ENCODE data around the gene FHOD1.

Gene FHOD1

DNA sequence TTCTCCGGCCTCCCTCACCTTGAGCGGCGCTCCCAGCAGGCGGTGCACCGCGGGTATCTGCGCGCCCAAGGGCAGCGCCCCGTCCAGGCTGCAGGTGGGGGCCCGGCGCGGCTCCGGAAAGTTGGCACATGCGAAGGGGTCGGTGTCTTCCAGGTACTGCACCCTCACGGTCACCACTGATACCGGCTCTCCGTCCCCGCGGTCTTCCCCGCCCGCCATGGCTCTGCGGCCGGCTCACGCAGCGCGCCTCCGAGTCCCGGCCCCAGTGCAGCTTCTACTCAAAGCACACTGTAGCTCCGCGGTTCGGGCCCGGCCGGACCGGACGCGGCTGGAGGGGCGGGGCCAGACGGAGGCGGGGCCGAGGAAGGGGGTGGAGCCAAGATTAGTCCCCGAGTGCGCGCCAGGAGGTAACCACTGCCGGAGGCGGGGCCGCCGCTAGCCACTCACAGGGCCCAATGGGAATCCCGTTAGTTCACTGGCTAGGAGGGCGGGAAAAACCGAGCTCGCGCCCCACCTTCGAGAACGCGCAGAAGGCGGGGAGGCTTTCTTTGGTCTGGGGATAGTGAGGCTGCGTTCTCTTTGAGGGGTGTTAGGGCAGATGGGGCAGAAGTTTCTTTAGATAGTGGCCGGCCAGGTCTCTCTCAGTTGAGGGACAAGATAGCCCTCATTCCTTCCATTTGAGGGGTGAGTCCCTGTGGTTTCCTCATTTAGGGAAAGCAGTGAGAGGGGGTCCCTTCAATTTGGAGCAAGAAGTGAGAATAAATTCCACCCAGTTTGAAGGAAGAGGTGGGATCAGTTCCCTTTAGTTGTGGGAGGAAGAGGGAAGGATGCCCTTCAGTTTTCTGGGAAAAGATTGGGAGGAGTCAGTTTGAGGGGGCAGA lies at the start of gene FHOD1:
TSS of gene FHOD1 (minus strand) at position 290 of the 881 bp plus-strand sequence. CDS start at position 219, 71 bp downstream.
- Histone ChIP-seq H3K27me3 (ENCODE audit: control insufficient read depth, insufficient read depth, low read length) (peaks cover 32% of the 10 kb centered on the region), H3K4me1 (ENCODE audit: control insufficient read depth, insufficient read depth, low read length) (peaks cover 39% of the 10 kb centered on the region), H3K4me3 (ENCODE audit: low read depth, low read length) (peak within 1 kb of the TSS; percentile 89), H3K9ac (ENCODE audit: low read length) (peak within 1 kb of the TSS; percentile 78), H3K27ac (ENCODE audit: low read depth, low read length) (peak within 1 kb of the TSS; percentile 90), H3K9me3 (ENCODE audit: control insufficient read depth, insufficient read depth, low read depth, low read length) (no peaks in the 10 kb centered on the region), H3K36me3 (ENCODE audit: control insufficient read depth, insufficient read depth, low read length) (no peaks in the 10 kb centered on the region)

- Histone ChIP-seq H3K36me3 (ENCODE audit: control insufficient read depth, insufficient read depth, low read length) (no peaks in the 10 kb centered on the region), H3K4me1 (ENCODE audit: control insufficient read depth, insufficient read depth, low read length) (no peaks in the 10 kb centered on the region), H3K27ac (ENCODE audit: low read depth, low read length) (no peak overlapping the region), H3K4me3 (ENCODE audit: low read depth, low read length) (no peak overlapping the region), H3K9me3 (ENCODE audit: control insufficient read depth, insufficient read depth, low read depth, low read length) (no peaks in the 10 kb centered on the region), H3K27me3 (ENCODE audit: control insufficient read depth, insufficient read depth, low read length) (peaks cover 11% of the 10 kb centered on the region; the same call in 1 of the 2 replicates), H3K9ac (ENCODE audit: low read length) (no peak overlapping the region)
These were observed 49.1 kb upstream of the FHOD1 start for GRCh38 chr16:67296420-67296819.

- Histone ChIP-seq H3K4me1 (ENCODE audit: control insufficient read depth, insufficient read depth, low read length) (no peaks in the 10 kb centered on the region), H3K4me3 (ENCODE audit: low read depth, low read length) (no peak overlapping the region), H3K36me3 (ENCODE audit: control insufficient read depth, insufficient read depth, low read length) (no peaks in the 10 kb centered on the region), H3K27me3 (ENCODE audit: control insufficient read depth, insufficient read depth, low read length) (peaks cover 11% of the 10 kb centered on the region; the same call in 1 of the 2 replicates), H3K27ac (ENCODE audit: low read depth, low read length) (no peak overlapping the region), H3K9me3 (ENCODE audit: control insufficient read depth, insufficient read depth, low read depth, low read length) (no peaks in the 10 kb centered on the region), H3K9ac (ENCODE audit: low read length) (no peak overlapping the region)
These were observed 47.7 kb upstream of the FHOD1 start for GRCh38 chr16:67294938-67295361.

DNA sequence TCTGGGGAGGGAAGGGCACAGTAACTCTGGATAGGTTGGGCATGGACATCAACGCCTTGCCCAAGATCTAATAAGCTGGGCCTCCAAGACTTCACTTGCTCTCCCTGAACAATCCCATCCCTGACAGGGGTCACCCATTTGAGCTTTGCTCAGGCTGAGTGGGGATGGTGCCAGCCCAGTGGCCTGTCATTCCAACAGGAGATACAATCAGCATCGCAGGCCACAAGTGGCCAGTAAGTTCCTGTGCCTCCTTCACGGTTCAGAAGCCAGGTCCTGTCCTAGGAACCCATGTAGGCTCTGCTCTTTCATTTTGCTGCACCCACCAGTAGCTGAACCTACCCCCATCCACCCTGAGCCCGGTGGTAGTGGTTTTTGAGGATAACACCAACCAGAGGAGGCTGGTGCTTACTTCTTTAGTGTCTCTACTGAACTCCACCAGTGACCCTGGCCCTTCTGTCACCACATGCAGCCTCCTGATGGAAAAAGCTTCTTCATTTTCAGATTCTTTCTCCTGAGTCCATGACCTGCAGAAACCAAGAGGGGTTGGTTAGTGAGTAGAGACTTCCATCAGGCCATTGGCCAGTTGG lies 47.0 kb upstream of the FHOD1 start:
- Histone ChIP-seq H3K27me3 (ENCODE audit: control insufficient read depth, insufficient read depth, low read length) (peaks cover 11% of the 10 kb centered on the region; the same call in 1 of the 2 replicates), H3K9me3 (ENCODE audit: control insufficient read depth, insufficient read depth, low read depth, low read length) (no peaks in the 10 kb centered on the region), H3K4me3 (ENCODE audit: low read depth, low read length) (no peak overlapping the region), H3K27ac (ENCODE audit: low read depth, low read length) (no peak overlapping the region), H3K9ac (ENCODE audit: low read length) (no peak overlapping the region), H3K4me1 (ENCODE audit: control insufficient read depth, insufficient read depth, low read length) (no peaks in the 10 kb centered on the region), H3K36me3 (ENCODE audit: control insufficient read depth, insufficient read depth, low read length) (no peaks in the 10 kb centered on the region)

GRCh38 chr16:67291461-67291860 lies 44.2 kb upstream of the FHOD1 start:
- Histone ChIP-seq H3K36me3 (ENCODE audit: control insufficient read depth, insufficient read depth, low read length) (0 out of 2 replicates have a peak, but pooled peaks cover 3% of the 10 kb centered on the region), H3K4me3 (ENCODE audit: low read depth, low read length) (no peak overlapping the region), H3K9ac (ENCODE audit: low read length) (no peak overlapping the region), H3K27ac (ENCODE audit: low read depth, low read length) (no peak overlapping the region), H3K27me3 (ENCODE audit: control insufficient read depth, insufficient read depth, low read length) (peaks cover 11% of the 10 kb centered on the region; the same call in 1 of the 2 replicates), H3K9me3 (ENCODE audit: control insufficient read depth, insufficient read depth, low read depth, low read length) (no peaks in the 10 kb centered on the region), H3K4me1 (ENCODE audit: control insufficient read depth, insufficient read depth, low read length) (no peaks in the 10 kb centered on the region)

DNA sequence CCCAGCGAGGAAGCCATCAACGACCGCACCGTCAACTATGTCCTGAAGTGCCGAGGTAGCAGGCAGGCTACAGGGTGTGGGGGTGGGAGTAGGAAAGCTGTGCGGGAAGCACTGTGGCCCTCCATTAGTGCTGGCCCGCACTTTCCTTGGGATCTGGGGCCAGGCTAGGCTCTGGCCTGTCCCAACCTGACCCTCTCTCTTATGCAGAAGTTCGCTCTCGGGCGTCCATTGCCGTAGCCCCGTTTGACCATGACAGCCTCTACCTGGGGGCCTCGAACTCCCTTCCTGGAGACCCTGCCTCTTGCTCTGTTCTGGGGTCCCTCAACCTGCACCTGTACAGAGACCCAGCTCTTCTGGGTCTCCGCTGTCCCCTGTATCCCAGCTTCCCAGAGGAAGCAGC lies 40.7 kb upstream of the FHOD1 start:
- H3K9ac ChIP-seq (ENCODE audit: low read length): no peak overlapping the region
- H3K36me3 ChIP-seq (ENCODE audit: control insufficient read depth, insufficient read depth, low read length): 0 out of 2 replicates have a peak, but pooled peaks cover 5% of the 10 kb centered on the region
- H3K27ac ChIP-seq (ENCODE audit: low read depth, low read length): no peak overlapping the region
- H3K27me3 ChIP-seq (ENCODE audit: control insufficient read depth, insufficient read depth, low read length): no peaks in the 10 kb centered on the region; the same call in 1 of the 2 replicates
- H3K4me1 ChIP-seq (ENCODE audit: control insufficient read depth, insufficient read depth, low read length): no peaks in the 10 kb centered on the region
- H3K9me3 ChIP-seq (ENCODE audit: control insufficient read depth, insufficient read depth, low read depth, low read length): no peaks in the 10 kb centered on the region
- H3K4me3 ChIP-seq (ENCODE audit: low read depth, low read length): no peak overlapping the region

DNA sequence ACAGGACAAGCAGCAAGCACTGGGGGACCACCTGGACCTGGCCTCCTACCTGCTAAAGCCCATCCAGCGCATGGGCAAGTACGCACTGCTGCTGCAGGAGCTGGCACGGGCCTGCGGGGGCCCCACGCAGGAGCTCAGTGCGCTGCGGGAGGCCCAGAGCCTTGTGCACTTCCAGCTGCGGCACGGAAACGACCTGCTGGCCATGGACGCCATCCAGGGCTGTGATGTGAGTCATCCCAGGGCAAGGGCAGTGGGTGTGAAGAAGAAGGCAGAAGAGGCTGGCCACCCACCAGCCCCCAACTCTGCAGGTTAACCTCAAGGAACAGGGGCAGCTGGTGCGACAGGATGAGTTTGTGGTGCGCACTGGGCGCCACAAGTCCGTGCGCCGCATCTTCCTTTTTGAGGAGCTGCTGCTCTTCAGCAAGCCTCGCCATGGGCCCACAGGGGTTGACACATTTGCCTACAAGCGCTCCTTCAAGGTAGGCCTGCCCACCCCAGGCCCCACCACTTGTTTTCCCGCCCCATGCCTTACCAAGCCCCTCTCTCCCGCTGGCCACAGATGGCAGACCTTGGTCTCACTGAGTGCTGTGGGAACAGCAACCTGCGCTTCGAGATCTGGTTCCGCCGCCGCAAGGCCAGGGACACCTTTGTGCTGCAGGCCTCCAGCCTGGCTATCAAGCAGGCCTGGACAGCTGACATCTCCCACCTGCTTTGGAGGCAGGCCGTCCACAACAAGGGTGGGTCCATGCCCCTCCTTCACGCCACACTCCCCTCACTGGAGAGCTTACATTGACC lies 39.4 kb upstream of the FHOD1 start:
- no peaks in the 10 kb centered on the region for H3K27me3 ChIP-seq (ENCODE audit: control insufficient read depth, insufficient read depth, low read length)
- no peaks in the 10 kb centered on the region for H3K4me1 ChIP-seq (ENCODE audit: control insufficient read depth, insufficient read depth, low read length)
- 0 out of 2 replicates have a peak, but pooled peaks cover 5% of the 10 kb centered on the region for H3K36me3 ChIP-seq (ENCODE audit: control insufficient read depth, insufficient read depth, low read length)
- H3K4me3 ChIP-seq (ENCODE audit: low read depth, low read length): no peak overlapping the region
- H3K9ac ChIP-seq (ENCODE audit: low read length): no peak overlapping the region
- no peaks in the 10 kb centered on the region for H3K9me3 ChIP-seq (ENCODE audit: control insufficient read depth, insufficient read depth, low read depth, low read length)
- no peak overlapping the region for H3K27ac ChIP-seq (ENCODE audit: low read depth, low read length)

DNA sequence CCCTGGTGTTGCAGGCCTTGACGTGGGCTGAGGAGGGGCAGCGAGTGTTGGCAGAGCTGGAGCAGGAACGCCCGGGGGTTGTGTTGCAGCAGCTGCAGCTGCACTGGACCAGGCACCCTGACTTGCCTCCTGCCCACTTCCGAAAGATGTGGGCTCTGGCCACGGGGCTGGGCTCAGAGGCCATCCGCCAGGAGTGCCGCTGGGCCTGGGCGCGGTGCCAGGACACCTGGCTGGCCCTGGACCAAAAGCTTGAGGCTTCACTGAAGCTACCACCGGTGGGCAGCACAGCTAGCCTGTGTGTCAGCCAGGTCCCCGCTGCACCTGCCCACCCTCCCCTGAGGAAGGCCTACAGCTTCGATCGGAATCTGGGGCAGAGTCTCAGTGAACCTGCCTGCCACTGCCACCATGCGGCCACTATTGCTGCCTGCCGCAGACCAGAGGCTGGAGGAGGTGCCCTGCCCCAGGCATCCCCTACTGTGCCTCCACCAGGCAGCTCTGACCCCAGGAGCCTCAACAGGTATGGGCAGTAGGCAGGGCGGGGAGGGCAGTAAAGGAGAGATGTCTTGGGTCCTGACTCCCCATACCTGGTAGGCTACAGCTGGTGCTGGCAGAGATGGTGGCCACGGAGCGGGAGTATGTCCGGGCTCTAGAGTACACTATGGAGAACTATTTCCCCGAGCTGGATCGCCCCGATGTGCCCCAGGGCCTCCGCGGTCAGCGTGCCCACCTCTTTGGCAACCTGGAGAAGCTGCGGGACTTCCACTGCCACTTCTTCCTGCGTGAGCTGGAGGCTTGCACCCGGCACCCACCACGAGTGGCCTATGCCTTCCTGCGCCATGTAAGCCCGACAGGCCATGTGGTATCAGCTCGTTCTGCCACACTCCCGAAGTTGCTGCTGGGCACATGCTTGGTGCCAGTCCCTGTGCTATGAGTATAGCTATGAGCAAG lies 37.7 kb upstream of the FHOD1 start:
- Histone ChIP-seq H3K27ac (ENCODE audit: low read depth, low read length) (no peak overlapping the region), H3K36me3 (ENCODE audit: control insufficient read depth, insufficient read depth, low read length) (0 out of 2 replicates have a peak, but pooled peaks cover 5% of the 10 kb centered on the region)

DNA sequence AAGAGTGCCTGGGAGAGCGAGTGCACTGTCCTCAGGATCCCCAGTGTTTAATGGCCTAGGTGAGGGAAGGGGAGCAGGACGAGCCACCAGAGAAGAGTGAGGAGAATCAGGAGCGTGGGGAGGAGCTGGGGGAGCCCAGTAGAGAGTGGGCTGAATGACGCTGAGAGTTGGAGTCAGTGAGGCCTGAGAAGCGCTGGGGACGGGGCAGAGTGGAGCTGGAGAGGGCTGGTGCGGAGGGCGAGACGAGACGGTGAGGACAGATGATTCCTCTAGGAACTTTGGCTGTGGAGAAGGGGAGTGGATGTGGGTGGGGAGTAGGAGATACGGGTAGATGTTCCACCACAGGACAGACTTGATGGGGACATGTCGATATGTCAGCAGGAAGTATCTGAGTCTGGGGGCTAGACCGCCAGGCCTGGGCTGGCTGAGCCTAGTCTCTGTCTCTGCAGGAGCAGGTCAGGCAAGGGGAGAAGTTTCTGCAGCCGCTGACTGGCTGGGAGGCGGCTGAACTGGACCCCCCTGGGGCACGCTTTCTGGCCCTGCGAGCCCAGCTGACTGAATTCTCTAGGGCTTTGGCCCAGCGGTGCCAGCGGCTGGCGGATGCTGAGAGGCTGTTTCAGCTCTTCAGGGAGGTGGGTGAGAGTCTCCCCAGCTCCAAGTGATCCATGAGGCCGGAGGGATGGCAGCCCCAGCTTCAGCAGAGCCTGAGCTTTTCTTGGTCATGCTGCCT lies 36.7 kb upstream of the FHOD1 start:
- Histone ChIP-seq H3K27me3 (ENCODE audit: control insufficient read depth, insufficient read depth, low read length) (peaks cover 12% of the 10 kb centered on the region), H3K4me1 (ENCODE audit: control insufficient read depth, insufficient read depth, low read length) (peaks cover 4% of the 10 kb centered on the region; the same call in 1 of the 2 replicates), H3K9ac (ENCODE audit: low read length) (no peak overlapping the region), H3K4me3 (ENCODE audit: low read depth, low read length) (no peak overlapping the region), H3K27ac (ENCODE audit: low read depth, low read length) (no peak overlapping the region), H3K36me3 (ENCODE audit: control insufficient read depth, insufficient read depth, low read length) (0 out of 2 replicates have a peak, but pooled peaks cover 5% of the 10 kb centered on the region), H3K9me3 (ENCODE audit: control insufficient read depth, insufficient read depth, low read depth, low read length) (no peaks in the 10 kb centered on the region)

More for the DNA sequence above, 37.7 kb upstream of the FHOD1 start:
- peaks cover 7% of the 10 kb centered on the region for H3K27me3 ChIP-seq (ENCODE audit: control insufficient read depth, insufficient read depth, low read length)
- no peak overlapping the region for H3K4me3 ChIP-seq (ENCODE audit: low read depth, low read length)
- H3K9ac ChIP-seq (ENCODE audit: low read length): no peak overlapping the region
- no peaks in the 10 kb centered on the region for H3K4me1 ChIP-seq (ENCODE audit: control insufficient read depth, insufficient read depth, low read length)
- no peaks in the 10 kb centered on the region for H3K9me3 ChIP-seq (ENCODE audit: control insufficient read depth, insufficient read depth, low read depth, low read length)

Data from HUES6 (cell line).